Measurements from ENCODE around the gene LINC00305. TPM values are rescaled to one million over a fixed set of nuclear protein-coding genes. Genes with fewer than 3 reads are reported as not detected.

Gene LINC00305
- not detected in 2 replicates for total RNA-seq

GRCh38 chr18:64148988-64149387 is at the start of gene LINC00305:
Gene LINC00305 (minus strand): TSS chr18:64149088.

Other genes with a start within 250 kb of the LINC00305 start
- not detected in 2 replicates for gene SERPINB10, start 241.1 kb downstream of the LINC00305 start, total RNA-seq
- not detected in 2 replicates for gene HMSD, start 199.8 kb downstream of the LINC00305 start, total RNA-seq
- gene SERPINB8, start 179.0 kb downstream of the LINC00305 start, total RNA-seq: 10.4 and 13.9 TPM in 2 replicates

Data from bladder microvascular endothelial cell (primary cell).